Stimulated activated CD8-positive, alpha-beta memory T cell treated with anti-CD3 and anti-CD28 coated beads, Interleukin-12 subunit alpha, Interleukin-12 subunit beta, amount 100 ng/mL, for 24 hours (primary cell): Measurements from ENCODE around the gene SLC7A7.
A peak's percentile ranks its signal among the peaks of the same experiment; 100 is the strongest.
"Not testable (repeated sequence)": the region's sequence is repeated elsewhere in the genome, so short reads cannot be mapped to it uniquely, and the experiment has no call there.

ENCODE experiments used
- DNase-seq: peaks from one replicate; pipeline ENCODE4 v3.0.0-alpha.2; 2020; ENCODE audit errors: extremely low read depth

Gene SLC7A7

DNA sequence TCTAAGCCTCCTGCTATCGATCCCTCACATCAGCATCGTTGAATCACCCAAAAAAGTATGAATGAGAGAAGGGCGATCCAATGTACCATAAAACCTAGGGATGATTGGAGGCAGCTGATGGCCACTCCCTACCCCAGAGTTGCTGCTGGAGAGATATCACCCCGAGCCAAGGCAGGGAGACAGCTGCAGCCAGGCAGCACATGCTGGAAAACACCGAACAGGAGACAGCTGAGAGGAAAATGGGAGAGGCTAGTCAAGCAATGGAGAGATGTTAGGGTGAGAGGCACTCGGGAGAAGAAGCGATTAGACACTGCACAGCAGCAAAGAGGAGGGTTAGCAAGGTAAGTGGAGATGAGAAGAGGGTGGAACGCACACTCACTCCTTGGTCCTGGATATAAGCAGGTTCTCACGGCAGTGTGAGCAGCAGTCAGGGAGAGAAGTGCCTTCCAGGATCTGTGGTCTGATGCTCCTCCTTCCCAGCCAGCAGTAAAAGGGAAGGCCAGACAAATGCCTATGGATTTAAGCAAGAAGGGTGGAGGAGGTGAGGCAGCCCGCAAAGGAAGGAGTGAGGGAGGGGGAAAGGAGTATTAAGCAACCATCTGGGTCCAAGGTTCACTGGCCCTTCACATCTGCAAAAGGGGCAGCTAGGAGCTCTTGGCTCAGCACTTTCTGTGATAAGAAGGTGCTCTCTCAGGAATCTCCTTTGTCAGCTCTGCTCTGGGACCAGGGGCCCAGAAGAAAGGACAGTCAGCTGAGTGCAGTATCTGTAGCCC lies at the start of gene SLC7A7:
Gene SLC7A7 (minus strand): TSS at position 495 of the 773 bp plus-strand sequence. CDS start 2,037 bp downstream, outside the sequence.
- DNase-seq: no peak

DNA sequence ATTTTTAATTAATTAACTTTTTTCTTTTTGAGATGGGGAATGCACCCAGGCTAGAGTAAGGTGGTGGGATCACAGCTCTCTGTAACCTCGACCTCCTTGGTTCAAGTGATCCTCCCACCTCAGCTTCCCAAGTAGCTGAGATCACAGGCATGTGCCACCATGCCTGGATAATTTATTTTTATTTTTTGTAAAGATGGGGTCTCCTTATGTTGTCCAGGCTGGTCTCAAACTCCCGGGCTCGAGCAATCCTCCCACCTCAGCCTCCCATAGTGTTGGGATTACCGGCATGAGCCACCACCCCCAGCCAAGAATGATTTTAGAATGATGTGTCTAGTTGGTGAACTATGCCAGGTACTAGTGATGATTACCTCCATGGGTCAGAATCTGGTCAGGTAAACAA lies 49.7 kb upstream of the SLC7A7 start:
- no peak for DNase-seq

DNA sequence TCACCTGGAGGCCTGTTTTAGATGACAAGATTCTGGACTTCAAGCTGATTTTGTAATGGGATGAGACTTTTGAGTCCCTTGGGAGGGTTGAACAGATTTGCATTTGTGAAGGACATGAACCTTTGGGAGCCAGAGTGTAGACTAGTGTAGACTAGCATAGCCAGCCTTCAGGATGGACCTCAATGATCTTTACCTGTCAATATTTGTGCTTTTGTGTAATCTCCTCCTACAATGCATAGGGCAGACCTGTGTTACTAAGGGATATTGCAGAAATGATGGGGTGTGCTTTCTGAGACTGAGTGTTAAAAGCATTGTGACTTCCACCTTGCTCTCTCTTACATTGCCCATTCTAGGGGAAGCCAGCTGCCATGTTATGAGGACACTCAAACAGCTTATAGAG lies 46.4 kb upstream of the SLC7A7 start:
- no peak for DNase-seq

DNA sequence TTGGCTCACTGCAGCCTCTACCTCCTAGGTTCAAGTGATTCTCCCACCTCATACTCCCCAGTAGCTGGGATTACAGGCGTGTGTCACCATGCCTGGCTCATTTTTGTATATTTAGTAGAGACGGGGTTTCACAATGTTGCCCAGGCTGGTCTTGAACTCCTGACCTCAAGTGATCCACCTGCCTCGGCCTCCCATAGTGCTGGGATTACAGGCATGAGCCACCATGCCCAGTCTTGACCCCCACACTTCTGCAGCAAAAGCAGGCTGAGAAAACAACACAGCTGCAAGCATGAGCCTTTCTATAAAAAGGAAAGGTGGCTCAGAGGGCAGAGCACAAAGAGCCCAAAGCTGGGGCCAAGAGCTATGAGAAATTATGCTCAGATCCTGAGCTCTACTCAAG lies 45.1 kb upstream of the SLC7A7 start:
- not testable (repeated sequence) for DNase-seq

DNA sequence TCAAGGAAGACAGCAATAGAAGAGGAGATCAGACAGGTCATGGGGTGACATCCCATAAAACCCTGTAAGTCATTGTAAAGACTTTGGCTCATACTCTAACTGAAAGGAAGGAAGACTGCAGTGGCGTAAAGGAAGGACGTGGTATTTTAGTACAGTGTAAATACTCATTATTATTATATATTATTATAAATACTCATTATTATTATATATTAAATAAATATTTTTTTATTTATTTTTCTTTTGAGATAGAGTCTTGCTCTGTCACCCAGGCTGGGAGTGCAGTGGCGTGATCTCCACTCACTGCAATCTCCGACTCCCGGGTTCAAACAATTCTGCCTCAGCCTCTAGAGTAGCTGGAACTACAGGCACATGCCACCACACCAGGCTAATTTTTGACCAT lies 41.2 kb upstream of the SLC7A7 start:
- DNase-seq: no peak

DNA sequence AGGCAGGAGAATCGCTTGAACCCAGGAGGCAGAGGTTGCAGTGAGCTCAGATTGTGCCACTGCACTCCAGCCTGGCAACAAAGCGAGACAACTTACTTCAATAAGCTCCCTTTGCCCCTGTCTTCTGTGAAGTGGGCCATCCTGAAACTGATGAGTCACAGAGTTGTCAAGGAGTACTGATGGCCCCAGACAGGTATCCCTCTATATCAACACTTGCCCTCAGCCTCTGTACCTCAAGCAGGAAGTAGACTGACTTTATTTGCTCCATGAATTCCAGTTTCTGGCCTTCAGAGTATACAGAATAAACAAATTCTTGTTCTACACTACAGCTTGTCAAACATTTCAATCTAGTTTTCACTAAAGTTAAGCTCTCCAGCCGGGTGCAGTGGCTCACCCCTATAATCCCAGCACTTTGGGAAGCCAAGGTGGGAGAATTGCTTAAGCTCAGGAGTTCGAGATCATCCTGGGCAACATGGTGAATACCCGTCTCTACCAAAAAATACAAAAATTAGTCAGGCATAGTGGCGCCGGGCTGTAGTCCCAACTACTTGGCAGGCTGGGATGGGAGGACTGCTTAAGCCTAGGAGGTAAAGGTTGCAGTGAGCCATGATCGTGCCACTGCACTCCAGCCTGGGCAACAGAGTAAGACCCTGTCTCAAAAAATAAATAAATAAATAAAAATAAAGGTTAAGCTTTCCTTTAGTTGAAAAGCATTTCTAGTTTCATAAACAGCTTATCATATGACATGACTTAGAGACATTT lies 39.9 kb upstream of the SLC7A7 start:
- DNase-seq: no peak

DNA sequence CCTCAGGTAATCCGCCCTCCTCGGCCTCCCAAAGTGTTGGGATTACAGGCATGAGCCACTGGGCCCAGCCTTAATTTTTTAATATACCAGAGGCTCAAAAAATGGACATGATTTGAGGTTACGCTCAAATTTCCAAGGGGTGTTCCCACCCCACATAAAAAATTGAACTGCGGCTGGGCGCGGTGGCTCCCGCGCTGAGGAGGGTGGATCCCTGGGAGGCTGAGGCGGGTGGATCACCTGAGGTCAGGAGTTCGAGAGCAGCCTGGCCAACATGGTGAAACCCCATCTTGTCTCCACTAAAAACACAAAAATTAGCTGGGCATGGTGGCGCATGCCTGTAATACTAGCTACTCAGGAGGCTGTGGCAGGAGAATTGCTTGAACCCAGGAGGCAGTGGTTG lies 39.1 kb upstream of the SLC7A7 start:
- not testable (repeated sequence) for DNase-seq

DNA sequence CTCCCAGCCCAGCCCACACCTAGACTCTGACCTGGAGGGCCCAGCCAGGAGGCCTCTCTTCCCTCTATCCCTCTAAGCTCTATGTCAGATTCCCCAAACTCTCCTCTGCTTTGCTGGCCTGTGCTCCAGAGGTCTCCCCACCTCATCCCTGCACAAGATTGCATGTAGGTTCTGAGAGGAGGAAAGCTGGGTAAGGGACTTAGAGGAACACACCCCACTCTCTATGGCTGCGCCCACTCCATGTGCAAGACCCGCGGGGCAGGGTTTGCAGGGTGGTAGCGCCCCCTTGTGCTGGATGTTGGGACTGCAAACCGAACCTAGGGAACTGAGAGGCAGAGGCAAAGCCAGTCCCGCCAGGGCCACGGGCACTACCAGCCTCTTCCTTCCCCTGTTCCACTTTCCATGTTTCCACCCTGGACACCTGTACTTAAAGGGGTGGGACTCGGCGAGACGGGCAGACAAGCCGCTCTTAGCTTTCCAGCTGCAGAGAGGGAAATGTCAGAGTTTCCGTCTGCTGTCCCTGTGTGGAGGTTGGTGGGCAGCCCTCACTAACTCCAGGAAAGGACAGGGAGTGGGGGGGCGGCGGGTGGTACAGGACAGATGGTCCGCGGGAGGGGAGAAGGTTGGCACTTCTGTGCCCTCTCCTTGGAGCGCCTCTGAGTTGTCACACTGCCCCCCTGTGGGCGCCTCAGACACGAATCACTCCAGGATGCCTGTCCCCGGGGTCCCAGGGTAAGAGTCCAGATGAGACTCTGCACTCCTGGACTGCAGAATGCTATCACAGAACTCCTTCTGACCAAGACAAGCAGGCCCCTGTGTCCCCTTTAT lies 37.9 kb upstream of the SLC7A7 start:
- DNase-seq: peak; percentile 70

DNA sequence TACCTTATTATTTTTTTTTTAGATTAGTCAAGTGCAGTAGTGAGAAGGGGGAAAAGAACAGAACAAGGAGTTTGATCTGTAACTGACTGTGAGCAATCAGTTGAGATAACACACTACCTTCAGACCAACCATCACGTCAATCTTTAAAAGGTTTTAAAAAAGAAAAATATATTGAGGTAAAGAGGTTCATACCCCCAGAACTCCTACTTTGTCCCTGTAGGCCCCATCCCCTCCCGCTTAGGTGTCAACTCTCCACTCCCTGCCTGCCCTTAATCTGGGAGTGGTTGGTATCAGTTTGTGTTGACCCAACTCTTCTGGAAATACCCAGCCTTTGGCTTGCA lies 37.3 kb upstream of the SLC7A7 start:
- no peak for DNase-seq

DNA sequence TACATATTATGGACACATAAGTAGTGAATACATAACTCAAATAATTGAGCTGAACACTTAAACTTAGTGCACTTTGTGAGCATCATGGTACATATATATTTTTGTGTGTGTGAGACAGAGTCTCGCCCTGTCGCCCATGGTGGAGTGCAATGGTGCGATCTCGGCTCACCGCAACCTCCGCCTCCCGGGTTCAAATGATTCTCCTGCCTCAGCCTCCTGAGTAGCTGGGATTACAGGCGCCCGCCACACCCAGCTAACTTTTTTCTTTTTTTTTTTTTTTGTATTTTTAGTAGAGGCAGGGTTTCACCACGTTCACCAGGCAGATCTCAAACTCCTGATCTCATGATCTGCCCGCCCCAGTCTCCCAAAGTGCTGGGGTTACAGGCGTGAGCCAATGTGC lies 36.9 kb upstream of the SLC7A7 start:
- DNase-seq: not testable (repeated sequence)

DNA sequence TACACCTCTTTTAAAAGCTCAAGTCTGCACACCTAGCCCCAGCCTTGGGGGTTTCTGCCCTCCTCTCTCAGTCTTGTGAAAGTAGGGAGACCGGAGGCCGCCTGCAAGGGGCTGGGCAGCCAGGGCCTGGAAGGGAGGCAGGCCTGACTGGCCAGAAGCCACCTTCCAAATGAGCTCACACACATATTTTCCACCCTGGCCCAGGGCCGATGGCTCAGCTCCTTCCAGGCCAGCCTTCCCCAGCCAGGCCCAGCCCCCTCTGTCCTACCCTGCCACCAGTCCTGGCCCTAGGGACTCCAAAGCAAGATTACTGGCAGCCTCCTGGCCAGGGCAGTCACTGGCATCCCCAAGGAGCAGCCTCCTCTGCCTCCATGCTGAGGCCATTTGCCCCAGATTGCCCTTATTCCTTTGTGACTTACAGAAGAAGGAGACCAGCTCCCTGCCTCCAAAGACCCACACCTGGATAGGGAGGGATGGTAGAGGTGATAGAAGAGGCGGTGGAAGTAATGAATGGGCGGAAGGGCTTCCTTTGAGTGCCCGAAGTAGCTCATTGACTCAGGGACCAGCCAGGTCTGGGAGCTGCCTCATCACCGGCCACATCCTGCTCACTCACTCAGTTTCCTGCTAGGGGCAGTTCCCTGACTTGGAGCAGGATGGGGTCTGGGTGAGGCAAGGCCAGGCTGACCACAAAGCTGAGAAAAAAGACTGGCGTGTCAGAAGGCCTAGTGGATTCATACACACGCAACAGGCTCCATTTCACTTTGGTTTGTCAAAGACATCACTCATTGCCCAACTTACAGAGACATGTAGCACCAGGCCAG lies 35.9 kb upstream of the SLC7A7 start:
- no peak for DNase-seq

DNA sequence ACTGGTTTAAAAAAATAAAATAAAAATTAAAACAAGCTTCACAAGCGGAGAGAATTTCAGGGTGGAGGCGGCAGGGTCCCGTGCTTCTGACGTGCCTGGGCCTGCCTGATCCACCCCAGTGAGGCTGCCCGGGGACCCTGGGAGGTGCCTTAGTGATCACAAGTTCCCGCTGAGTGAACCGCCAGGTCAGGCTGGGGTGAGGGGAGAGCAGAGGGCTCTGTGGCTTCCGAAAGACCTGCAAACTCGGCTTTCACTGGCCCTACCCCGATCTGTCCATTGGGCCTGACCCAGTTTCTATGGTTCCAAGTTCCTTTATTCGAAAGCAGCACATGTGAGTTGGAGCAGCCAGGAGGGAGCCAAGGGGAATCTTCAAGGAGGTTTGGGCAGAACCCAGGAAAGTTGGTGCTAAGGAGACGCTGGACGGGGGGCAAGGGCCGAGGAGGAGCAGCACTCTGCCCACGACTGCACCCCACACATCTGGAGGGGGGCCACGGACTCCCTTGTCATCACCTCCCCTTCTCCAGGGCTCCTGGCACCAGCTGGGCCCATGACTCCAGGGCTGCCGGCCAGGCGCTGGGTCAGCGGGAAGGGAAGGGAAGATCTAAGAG lies 34.1 kb upstream of the SLC7A7 start:
- DNase-seq: no peak

DNA sequence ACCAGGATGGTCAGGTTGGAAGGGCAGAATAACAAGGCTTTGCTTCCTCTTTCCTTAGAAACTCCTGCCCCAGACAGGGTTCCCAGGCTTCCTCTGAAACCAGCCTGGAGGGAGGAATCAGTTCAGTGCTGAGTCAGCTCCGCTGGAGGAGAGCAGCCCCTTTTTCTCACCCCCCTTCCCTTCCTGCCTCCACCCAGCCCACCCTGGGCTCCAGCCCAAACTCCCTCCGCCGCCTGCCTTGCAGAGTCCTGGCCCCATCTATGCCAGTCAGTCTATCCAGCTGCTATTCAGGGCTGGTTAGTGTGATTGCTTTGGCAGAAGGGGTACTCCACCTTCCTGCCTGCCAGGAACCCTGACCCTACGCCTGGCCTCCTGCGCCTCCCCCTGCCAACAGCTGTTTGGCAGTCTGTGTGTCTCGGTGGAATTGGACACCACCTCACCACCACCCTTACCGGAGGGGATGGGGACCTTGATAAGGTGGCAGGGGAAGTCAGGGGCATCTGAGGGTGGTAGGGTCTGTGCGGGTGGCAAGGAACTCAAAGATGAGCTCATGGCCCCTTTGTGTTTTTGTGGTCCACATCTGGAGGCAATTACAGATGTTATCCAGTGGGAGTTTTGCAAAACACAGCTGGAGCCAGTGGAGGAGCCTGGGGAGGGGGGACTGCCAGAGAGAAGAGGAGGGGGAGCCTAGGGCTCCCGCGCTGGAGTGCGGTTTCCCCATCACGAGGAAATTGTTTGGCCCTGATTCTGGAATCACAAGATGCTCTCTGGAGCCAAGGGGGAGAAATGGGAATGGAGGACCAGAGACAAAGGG lies 33.3 kb upstream of the SLC7A7 start:
- no peak for DNase-seq

DNA sequence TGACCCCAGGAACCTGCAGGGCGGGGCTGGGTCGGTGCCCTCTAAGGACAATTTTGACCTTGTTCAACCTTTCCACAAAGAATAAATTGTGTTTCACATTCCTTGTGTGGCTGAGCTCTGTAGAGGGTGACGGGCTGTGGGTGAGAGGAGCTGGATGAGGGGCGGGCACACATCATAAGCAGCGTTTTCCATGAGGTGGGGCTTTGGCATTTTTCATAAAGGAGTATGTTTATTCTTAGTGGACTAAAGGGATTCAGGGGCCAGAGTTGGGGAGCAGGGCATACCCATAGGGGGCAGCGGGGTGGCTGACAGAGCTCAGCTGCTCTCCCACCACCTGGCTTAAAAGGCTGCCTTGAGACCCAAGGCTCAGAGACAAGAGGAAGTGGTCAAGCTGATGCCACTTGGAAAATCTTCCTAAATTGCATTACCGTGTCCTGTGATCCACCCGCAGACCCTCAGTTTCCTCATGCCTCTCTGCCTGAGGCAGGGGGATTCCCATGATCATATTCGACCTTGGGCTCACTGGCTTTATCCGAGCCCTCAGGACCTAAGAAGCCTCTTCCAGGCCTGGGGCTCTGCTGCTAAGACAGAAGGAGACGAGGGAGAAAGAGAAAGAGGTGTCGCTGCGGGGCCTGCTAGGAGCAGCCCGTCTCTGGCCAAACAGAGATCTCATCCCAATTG lies 32.6 kb upstream of the SLC7A7 start:
- DNase-seq: no peak

DNA sequence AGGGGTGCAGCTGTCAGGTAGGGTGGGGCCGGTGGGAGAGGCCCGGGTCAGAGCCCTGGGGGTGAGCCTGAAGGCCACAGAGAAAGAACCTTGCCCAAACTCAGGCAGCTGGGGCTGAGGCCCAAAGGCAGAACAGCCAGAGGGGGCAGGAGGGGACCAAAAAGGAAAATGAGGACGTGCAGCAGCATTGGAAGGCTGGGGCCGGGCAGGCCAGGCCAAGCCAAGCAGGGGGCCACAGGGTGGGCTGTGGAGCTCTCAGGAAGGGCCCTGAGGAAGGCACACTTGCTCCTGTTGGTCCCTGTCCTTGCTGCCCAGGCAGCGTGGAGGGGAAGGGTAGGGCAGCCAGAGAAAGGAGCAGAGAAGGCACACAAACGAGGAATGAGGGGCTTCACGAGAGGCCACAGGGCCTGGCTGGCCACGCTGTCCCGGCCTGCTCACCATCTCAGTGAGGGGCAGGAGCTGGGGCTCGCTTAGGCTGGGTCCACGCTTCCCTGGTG lies 31.6 kb upstream of the SLC7A7 start:
- DNase-seq: no peak

DNA sequence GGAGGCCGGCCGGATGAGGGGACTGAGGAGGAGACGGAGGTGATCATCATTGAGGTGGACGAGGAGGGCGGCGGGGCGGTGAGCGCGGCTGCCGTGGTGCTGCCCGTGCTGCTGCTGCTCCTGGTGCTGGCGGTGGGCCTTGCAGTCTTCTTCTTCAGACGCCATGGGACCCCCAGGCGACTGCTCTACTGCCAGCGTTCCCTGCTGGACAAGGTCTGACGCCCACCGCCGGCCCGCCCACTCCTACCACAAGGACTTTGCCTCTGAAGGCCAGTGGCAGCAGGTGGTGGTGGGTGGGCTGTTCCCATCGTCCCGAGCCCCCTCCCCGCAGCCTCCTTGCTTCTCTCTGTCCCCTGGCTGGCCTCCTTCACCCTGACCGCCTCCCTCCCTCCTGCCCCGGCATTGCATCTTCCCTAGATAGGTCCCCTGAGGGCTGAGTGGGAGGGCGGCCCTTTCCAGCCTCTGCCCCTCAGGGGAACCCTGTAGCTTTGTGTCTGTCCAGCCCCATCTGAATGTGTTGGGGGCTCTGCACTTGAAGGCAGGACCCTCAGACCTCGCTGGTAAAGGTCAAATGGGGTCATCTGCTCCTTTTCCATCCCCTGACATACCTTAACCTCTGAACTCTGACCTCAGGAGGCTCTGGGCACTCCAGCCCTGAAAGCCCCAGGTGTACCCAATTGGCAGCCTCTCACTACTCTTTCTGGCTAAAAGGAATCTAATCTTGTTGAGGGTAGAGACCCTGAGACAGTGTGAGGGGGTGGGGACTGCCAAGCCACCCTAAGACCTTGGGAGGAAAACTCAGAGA lies 30.8 kb upstream of the SLC7A7 start:
- DNase-seq: no peak

DNA sequence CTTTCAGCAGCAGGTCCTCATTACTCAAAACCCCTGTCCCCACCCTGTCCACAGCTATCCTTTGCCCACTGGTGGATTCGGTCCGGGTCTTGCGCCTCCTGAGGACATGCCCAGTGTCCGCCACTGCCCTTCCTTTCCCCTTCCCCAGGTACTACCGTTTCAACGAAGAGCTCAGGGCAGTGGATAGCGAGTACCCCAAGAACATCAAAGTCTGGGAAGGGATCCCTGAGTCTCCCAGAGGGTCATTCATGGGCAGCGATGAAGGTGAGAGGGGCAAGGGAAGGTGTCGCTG lies 29.8 kb upstream of the SLC7A7 start:
- no peak for DNase-seq

DNA sequence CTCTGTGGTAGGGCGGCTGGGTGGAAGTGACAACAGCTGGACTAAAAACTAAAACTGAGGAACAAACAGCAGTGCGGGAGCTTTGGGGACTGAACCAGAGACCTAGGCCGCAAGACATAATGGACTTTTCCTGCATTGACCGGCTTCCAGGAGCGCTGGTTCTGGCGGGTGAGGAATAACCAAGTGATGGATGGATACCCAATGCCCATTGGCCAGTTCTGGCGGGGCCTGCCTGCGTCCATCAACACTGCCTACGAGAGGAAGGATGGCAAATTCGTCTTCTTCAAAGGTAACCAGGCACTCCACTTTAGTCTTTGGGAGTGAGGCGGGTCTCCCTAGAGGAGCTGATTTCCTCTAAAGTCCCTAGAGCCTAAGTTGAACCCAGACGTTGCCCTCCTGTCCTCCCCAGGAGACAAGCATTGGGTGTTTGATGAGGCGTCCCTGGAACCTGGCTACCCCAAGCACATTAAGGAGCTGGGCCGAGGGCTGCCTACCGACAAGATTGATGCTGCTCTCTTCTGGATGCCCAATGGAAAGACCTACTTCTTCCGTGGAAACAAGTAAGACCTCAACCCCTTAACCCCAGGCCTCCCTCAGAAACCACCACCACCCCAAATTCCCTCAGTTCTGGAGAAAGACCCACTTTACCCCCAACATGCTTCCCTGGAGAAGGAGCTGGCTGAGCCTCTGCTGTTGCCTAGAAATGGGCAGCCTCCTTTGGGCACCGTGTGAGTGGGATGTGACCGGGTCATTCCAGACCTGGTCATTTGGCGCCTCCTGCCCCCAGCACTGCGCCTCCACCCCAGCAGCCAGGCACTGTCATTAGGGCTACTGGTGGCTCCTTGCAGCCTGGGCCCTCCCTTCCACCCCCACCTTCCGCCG lies 29.2 kb upstream of the SLC7A7 start:
- DNase-seq: no peak
